ENCODE results near the gene ZNF644.

Gene ZNF644

GRCh38 chr1:90952906-90953305 is 68.9 kb downstream of the ZNF644 start:
- DNase-seq (ENCODE audit: low read depth) = no peak
- H3K4me3 ChIP-seq (ENCODE audit: low read length) = no peak overlapping the region
- TF ChIP-seq CTCF (conservative IDR thresholded peaks at IDR 0.05; ENCODE audit: low read depth, low read length) = no peak

DNA sequence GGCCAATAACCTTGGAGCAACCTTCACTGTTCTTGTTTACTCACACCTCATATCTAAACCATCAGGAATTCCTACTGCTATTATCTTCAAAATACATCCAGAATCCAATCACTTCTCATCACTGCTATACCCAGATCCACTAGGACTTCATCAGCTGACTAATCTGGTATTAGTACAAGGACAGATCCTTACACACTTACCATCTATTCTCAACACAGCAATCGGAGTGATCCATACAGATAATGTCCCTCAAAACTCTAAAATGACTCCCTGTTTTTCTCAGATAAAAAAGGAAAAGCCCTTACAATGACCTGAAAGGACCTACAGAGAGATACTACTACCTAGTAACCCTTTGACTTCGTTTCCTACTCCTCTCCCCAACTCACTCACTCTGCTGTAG is 70.8 kb downstream of the ZNF644 start:
- no peak overlapping the region for H3K4me3 ChIP-seq (ENCODE audit: low read length)
- no peak for DNase-seq (ENCODE audit: low read depth)
- no peak for TF ChIP-seq CTCF (conservative IDR thresholded peaks at IDR 0.05; ENCODE audit: low read depth, low read length)

DNA sequence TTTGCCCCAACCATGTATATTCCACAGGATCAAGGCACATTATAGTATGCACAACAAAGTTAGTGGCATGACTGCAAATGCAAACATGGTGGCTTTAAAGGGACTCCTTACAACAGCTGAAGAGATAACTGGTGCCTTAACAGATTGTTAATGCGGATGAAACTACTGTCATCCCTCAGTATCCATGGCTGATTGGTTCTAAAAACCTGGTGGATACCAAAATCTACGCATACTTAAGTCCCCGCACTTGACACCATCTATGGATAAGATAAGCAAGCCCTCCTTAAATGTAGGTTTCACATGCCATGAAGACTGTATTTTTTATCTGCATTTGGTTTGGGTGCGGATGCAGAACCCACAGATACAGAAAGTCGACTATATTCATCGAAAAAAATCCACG is 73.5 kb downstream of the ZNF644 start:
- no peak for DNase-seq (ENCODE audit: low read depth)
- H3K4me3 ChIP-seq (ENCODE audit: low read length) = no peak overlapping the region
- TF ChIP-seq CTCF (conservative IDR thresholded peaks at IDR 0.05; ENCODE audit: low read depth, low read length) = no peak

- TF ChIP-seq CTCF (conservative IDR thresholded peaks at IDR 0.05; ENCODE audit: low read depth, low read length) = no peak
- H3K4me3 ChIP-seq (ENCODE audit: low read length) = no peak overlapping the region
Measured at GRCh38 chr1:90946630-90947029, 75.2 kb downstream of the ZNF644 start.

DNA sequence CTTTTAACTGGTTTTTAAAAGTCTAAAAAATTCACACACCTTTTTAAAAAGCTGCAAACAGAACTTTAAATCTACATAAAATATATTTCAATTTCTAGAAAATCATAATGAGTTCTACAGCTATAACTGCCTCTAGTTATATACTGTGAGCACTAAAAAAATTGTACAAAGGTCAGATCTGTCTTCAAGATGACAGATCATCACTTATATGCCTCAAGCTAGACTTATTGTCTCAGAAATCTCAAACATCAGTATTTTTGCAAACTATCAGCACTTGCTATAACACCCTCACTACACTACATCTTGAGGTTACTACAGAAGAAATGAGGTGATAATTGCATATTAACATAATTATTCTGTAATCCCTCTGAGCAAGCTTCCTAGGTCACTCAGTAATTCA is 76.5 kb downstream of the ZNF644 start:
- H3K4me3 ChIP-seq (ENCODE audit: low read length) = no peak overlapping the region
- TF ChIP-seq CTCF (conservative IDR thresholded peaks at IDR 0.05; ENCODE audit: low read depth, low read length) = no peak
- DNase-seq (ENCODE audit: low read depth) = no peak

More at GRCh38 chr1:90946630-90947029, 75.2 kb downstream of the ZNF644 start:
- no peak for DNase-seq (ENCODE audit: low read depth)

GRCh38 chr1:90943966-90944365 is 77.9 kb downstream of the ZNF644 start:
- TF ChIP-seq CTCF (conservative IDR thresholded peaks at IDR 0.05; ENCODE audit: low read depth, low read length) = no peak
- no peak overlapping the region for H3K4me3 ChIP-seq (ENCODE audit: low read length)
- DNase-seq (ENCODE audit: low read depth) = no peak

DNA sequence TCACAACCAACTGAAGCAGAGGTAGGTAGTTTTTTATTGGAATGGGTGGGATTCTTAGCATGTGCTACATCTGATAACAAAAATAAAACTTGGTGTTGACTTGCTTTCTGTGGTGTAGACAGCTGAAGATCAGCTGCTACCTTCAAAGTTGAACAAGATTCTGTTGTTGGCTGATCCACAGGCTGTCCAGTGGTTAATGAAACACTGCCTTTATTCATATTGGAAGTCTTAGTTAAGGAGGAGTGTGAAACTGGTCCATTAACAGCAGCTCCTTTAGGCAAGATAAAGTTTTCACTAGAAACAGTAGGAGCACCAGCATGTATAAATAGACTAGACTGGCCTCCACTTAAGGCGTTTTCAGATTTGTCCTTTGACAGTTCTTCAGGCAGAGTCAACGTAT is 81.1 kb downstream of the ZNF644 start:
- DNase-seq (ENCODE audit: low read depth) = no peak
- no peak overlapping the region for H3K4me3 ChIP-seq (ENCODE audit: low read length)
- no peak for TF ChIP-seq CTCF (conservative IDR thresholded peaks at IDR 0.05; ENCODE audit: low read depth, low read length)
